ENCODE data around the gene KTN1.

KTN1 gene

GRCh38 chr14:55645845-55646832 lies 66.1 kb downstream of the KTN1 start:
- CTCF ChIA-PET: no interaction called here
- Mint-ChIP-seq H3K4me1 (peaks cover 14% of the 10 kb centered on the region), H3K36me3 (peaks cover 52% of the 10 kb centered on the region), H3K9me3 (no peaks in the 10 kb centered on the region), H3K27ac (no peak overlapping the region), H3K27me3 (no peaks in the 10 kb centered on the region), H3K4me3 (no peak overlapping the region)
- no peak for DNase-seq

GRCh38 chr14:55650992-55651391 lies 71.0 kb downstream of the KTN1 start:
- DNase-seq: no peak
- Mint-ChIP-seq H3K36me3 (peaks cover 47% of the 10 kb centered on the region), H3K27ac (no peak overlapping the region), H3K4me1 (peaks cover 3% of the 10 kb centered on the region), H3K27me3 (no peaks in the 10 kb centered on the region), H3K9me3 (no peaks in the 10 kb centered on the region), H3K4me3 (no peak overlapping the region)
- CTCF ChIA-PET: no interaction called here

- peaks cover 43% of the 10 kb centered on the region for H3K36me3 Mint-ChIP-seq
Observed at GRCh38 chr14:55654243-55654642, 74.2 kb downstream of the KTN1 start.

GRCh38 chr14:55661029-55661428 lies 81.0 kb downstream of the KTN1 start:
- H3K4me3 Mint-ChIP-seq: no peak overlapping the region
- no peaks in the 10 kb centered on the region for H3K27me3 Mint-ChIP-seq
- H3K36me3 Mint-ChIP-seq: peaks cover 43% of the 10 kb centered on the region
- H3K27ac Mint-ChIP-seq: no peak overlapping the region
- no peak for DNase-seq
- no peaks in the 10 kb centered on the region for H3K9me3 Mint-ChIP-seq
- peaks cover 14% of the 10 kb centered on the region for H3K4me1 Mint-ChIP-seq
- CTCF ChIA-PET: interaction anchor here (0.6 kb wide), 1 partner anchor 25 kb away, joined by 5 read pairs; no protein-coding TSS in a partner anchor

More at GRCh38 chr14:55654243-55654642, 74.2 kb downstream of the KTN1 start:
- Mint-ChIP-seq H3K9me3 (no peaks in the 10 kb centered on the region), H3K27ac (no peak overlapping the region), H3K4me3 (no peak overlapping the region), H3K4me1 (peaks cover 3% of the 10 kb centered on the region), H3K27me3 (no peaks in the 10 kb centered on the region)
- DNase-seq: no peak
- CTCF ChIA-PET: no interaction called here

- Mint-ChIP-seq H3K27ac (no peak overlapping the region), H3K4me3 (no peak overlapping the region), H3K36me3 (peaks cover 42% of the 10 kb centered on the region), H3K4me1 (peaks cover 14% of the 10 kb centered on the region), H3K9me3 (no peaks in the 10 kb centered on the region), H3K27me3 (no peaks in the 10 kb centered on the region)
- no peak for DNase-seq
- CTCF ChIA-PET: no interaction called here
Observed at GRCh38 chr14:55662752-55663151, 82.7 kb downstream of the KTN1 start.

- Mint-ChIP-seq H3K27ac (no peak overlapping the region), H3K27me3 (no peaks in the 10 kb centered on the region), H3K4me1 (peaks cover 14% of the 10 kb centered on the region), H3K36me3 (peaks cover 37% of the 10 kb centered on the region), H3K4me3 (no peak overlapping the region), H3K9me3 (no peaks in the 10 kb centered on the region)
- DNase-seq: no peak
- CTCF ChIA-PET: interaction anchor here (2.0 kb wide), 1 partner anchor 219 kb away, joined by 7 read pairs; no protein-coding TSS in a partner anchor
Observed at GRCh38 chr14:55665067-55665675, 85.2 kb downstream of the KTN1 start.

- Mint-ChIP-seq H3K27me3 (no peaks in the 10 kb centered on the region), H3K4me1 (peaks cover 14% of the 10 kb centered on the region), H3K9me3 (no peaks in the 10 kb centered on the region), H3K27ac (no peak overlapping the region), H3K4me3 (no peak overlapping the region), H3K36me3 (peaks cover 41% of the 10 kb centered on the region)
- DNase-seq: no peak
- CTCF ChIA-PET: no interaction called here
Observed at GRCh38 chr14:55667801-55668200, 87.8 kb downstream of the KTN1 start.

- H3K36me3 Mint-ChIP-seq: peaks cover 37% of the 10 kb centered on the region
- CTCF ChIA-PET: no interaction called here
- H3K4me1 Mint-ChIP-seq: no peaks in the 10 kb centered on the region
- no peak for DNase-seq
- H3K27me3 Mint-ChIP-seq: no peaks in the 10 kb centered on the region
- H3K9me3 Mint-ChIP-seq: no peaks in the 10 kb centered on the region
- no peak overlapping the region for H3K4me3 Mint-ChIP-seq
- no peak overlapping the region for H3K27ac Mint-ChIP-seq
Observed at GRCh38 chr14:55671641-55672040, 91.6 kb downstream of the KTN1 start.

GRCh38 chr14:55673048-55673447 lies 93.0 kb downstream of the KTN1 start:
- H3K27me3 Mint-ChIP-seq: no peaks in the 10 kb centered on the region
- no peak for DNase-seq
- H3K4me1 Mint-ChIP-seq: no peaks in the 10 kb centered on the region
- no peaks in the 10 kb centered on the region for H3K9me3 Mint-ChIP-seq
- H3K36me3 Mint-ChIP-seq: peaks cover 37% of the 10 kb centered on the region
- CTCF ChIA-PET: interaction anchor here (0.9 to 1.1 kb wide), 2 partner anchors 9 to 15 kb away, joined by 3 to 4 read pairs; no protein-coding TSS in a partner anchor
- no peak overlapping the region for H3K27ac Mint-ChIP-seq
- H3K4me3 Mint-ChIP-seq: no peak overlapping the region

- Mint-ChIP-seq H3K4me3 (no peak overlapping the region), H3K27me3 (no peaks in the 10 kb centered on the region), H3K36me3 (peaks cover 41% of the 10 kb centered on the region), H3K27ac (no peak overlapping the region), H3K4me1 (no peaks in the 10 kb centered on the region), H3K9me3 (no peaks in the 10 kb centered on the region)
- no peak for DNase-seq
- CTCF ChIA-PET: interaction anchor here (0.9 kb wide), 1 partner anchor 235 kb away, joined by 5 read pairs; no protein-coding TSS in a partner anchor
Observed at GRCh38 chr14:55681096-55681495, 101.1 kb downstream of the KTN1 start.

- peaks cover 2% of the 10 kb centered on the region for H3K4me1 Mint-ChIP-seq
- peaks cover 38% of the 10 kb centered on the region for H3K36me3 Mint-ChIP-seq
- no peaks in the 10 kb centered on the region for H3K9me3 Mint-ChIP-seq
- CTCF ChIA-PET: no interaction called here
- H3K4me3 Mint-ChIP-seq: no peak overlapping the region
- no peak overlapping the region for H3K27ac Mint-ChIP-seq
- no peak for DNase-seq
- H3K27me3 Mint-ChIP-seq: no peaks in the 10 kb centered on the region
Observed at GRCh38 chr14:55684956-55685584, 105.1 kb downstream of the KTN1 start.

- peaks cover 2% of the 10 kb centered on the region for H3K4me1 Mint-ChIP-seq
- CTCF ChIA-PET: interaction anchor here (1.2 kb wide), 1 partner anchor 18 kb away, joined by 3 read pairs; no protein-coding TSS in a partner anchor
- DNase-seq: no peak
- peaks cover 33% of the 10 kb centered on the region for H3K36me3 Mint-ChIP-seq
- no peaks in the 10 kb centered on the region for H3K9me3 Mint-ChIP-seq
- H3K27me3 Mint-ChIP-seq: no peaks in the 10 kb centered on the region
- H3K4me3 Mint-ChIP-seq: no peak overlapping the region
- H3K27ac Mint-ChIP-seq: no peak overlapping the region
Observed at GRCh38 chr14:55686713-55687112, 106.7 kb downstream of the KTN1 start.

GRCh38 chr14:55688566-55688965 lies 108.6 kb downstream of the KTN1 start:
- no peak for DNase-seq
- Mint-ChIP-seq H3K4me3 (no peak overlapping the region), H3K27ac (no peak overlapping the region), H3K9me3 (no peaks in the 10 kb centered on the region), H3K4me1 (peaks cover 2% of the 10 kb centered on the region), H3K27me3 (no peaks in the 10 kb centered on the region), H3K36me3 (peaks cover 23% of the 10 kb centered on the region)
- CTCF ChIA-PET: no interaction called here
